Right cardiac atrium (tissue), 5 donors: ENCODE data around the gene SCYL2. TPM values are rescaled to one million over a fixed set of nuclear protein-coding genes. Genes with fewer than 3 reads are reported as not detected.
A peak's percentile ranks its signal among the peaks of the same experiment; 100 is the strongest.

Experiments used
- ATAC-seq, 2 donors: fragments of 200-7000 bp; cut with Tn5 transposase; one replicate each; pipeline versions ENCODE4 v1.8.0 to v1.9.1; 2020; ENCODE audit warnings: moderate library complexity in 2 of 2, mild to moderate bottlenecking in 1 of 2
- DNase-seq, 3 donors: peaks; one replicate each; pipeline ENCODE4 v3.0.0-alpha.2; 2020
- H3K27ac ChIP-seq: one replicate; pipeline ENCODE4 v1.5.1; 2013; ENCODE audit warnings: mild to moderate bottlenecking, low read length, control low read depth, moderate library complexity
- H3K27me3 ChIP-seq: one replicate; pipeline ENCODE4 v1.6.1; 2013; ENCODE audit not compliant: control insufficient read depth, insufficient read depth
- H3K4me1 ChIP-seq: one replicate; pipeline ENCODE4 v1.6.1; 2013; ENCODE audit warnings: low read length; ENCODE audit not compliant: control insufficient read depth, insufficient read depth
- H3K4me3 ChIP-seq: one replicate; pipeline ENCODE4 v1.5.1; 2013; ENCODE audit warnings: low read length, control low read depth
- H3K9me3 ChIP-seq: one replicate; pipeline ENCODE4 v1.6.1; 2013; ENCODE audit warnings: low read length; ENCODE audit not compliant: control insufficient read depth
- WGBS: extraction: QIAGEN DNeasy Blood & Tissue Kit; methylation state at CpG from one replicate; pipeline ENCODE4 v1.1.7; 2013; 5-methylcytosine and 5-hydroxymethylcytosine counted together
- intact Hi-C, 4 donors: fragments of 100-400 bp; cut with DNase I; formaldehyde crosslinking; loops; one replicate each; pipeline versions ENCODE4 v1.11.0 to v1.14.0; 2022 to 2023
- polyA plus RNA-seq: library from polyadenylated mRNA; stranded (reverse); fragments of 200-250 nt; gene quantifications from one replicate; pipeline ENCODE4 v1.2.3, GENCODE V29; 2013
- total RNA-seq, 4 donors: library from RNA; stranded (reverse); fragmentation: NEBNext Ultra II Directional; extraction: Animal tissue kit (Norgen Biotek cat#: 25700); gene quantifications; one replicate each; pipeline ENCODE4 v1.2.1, GENCODE V29; 2021
- donor health status: healthy with polysubstance abuse.
- donor health status: DM: no; HTN: yes; CAD: no.
- donor health status: DM: no; HTN: no; CAD: no.
- donor health status: DM: no; HTN: yes; CAD: no; lungs with severe emphysema.
- donor health status: DM: yes; HTN: yes; CAD: no.

Gene SCYL2
- total and polyA plus RNA-seq, 5 donors = 8.1 to 31.4 (median 29.4) TPM

DNA sequence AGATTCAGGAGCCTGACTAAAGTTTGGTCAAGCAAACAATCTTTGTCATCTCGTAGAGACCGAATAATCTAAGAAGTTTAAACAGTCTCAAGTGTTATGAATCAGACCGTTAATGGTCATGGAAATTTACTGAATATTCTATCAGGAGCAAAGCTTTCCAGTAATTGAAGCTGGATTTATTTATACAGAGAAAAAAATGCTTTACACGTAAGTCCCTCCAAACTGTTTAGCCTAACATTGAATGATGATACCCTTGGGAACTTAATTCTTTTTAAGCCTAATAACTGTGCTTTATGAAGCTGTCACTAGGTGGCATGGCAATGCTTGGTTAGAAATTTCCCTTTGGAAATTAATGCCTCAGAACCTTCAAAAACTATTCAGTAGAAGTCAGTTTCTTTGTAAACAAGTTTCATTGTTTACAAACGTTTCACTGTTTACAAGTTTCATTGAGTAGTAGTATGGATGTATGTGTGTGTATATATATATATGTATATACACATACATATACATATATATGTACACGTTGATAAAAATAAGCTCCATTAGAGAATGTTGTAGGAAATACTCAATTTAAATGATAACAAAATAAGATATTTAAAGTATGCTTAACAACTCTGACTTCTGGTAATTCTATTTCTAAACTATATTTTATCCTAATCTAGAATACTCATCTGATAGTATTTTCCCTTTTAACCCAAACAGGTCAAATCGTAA lies 32.2 kb upstream of the SCYL2 start:
- WGBS = 40% methylated on average over 7 of the region's 7 CpGs
- ATAC-seq = peak; percentile 35 to 43
- DNase-seq = no peak
- intact Hi-C loops = loop anchor here (5.0 to 10.0 kb wide), 5 partner anchors 320 to 508 kb away; no protein-coding TSS in a partner anchor
- Histone ChIP-seq H3K4me3 (no peak overlapping the region), H3K27me3 (no peaks in the 10 kb centered on the region), H3K4me1 (no peaks in the 10 kb centered on the region), H3K9me3 (no peaks in the 10 kb centered on the region), H3K27ac (no peak overlapping the region)

GRCh38 chr12:100238801-100239200 lies 28.2 kb upstream of the SCYL2 start:
- H3K27me3 ChIP-seq = no peaks in the 10 kb centered on the region
- no peak overlapping the region for H3K4me3 ChIP-seq
- ATAC-seq (no peak), DNase-seq (no peak)
- WGBS = 94% methylated on average over 3 of the region's 3 CpGs
- no peaks in the 10 kb centered on the region for H3K4me1 ChIP-seq
- no peak overlapping the region for H3K27ac ChIP-seq
- no peaks in the 10 kb centered on the region for H3K9me3 ChIP-seq
- intact Hi-C loops = loop anchor here (5.0 to 10.0 kb wide), 3 partner anchors 316 to 496 kb away; no protein-coding TSS in a partner anchor

- Histone ChIP-seq H3K4me3 (no peak overlapping the region), H3K4me1 (no peaks in the 10 kb centered on the region), H3K9me3 (no peaks in the 10 kb centered on the region), H3K27ac (no peak overlapping the region), H3K27me3 (no peaks in the 10 kb centered on the region)
- no peak for ATAC-seq
- DNase-seq = no peak
- intact Hi-C loops = loop anchor here (5.0 to 10.0 kb wide), 3 partner anchors 315 to 495 kb away; no protein-coding TSS in a partner anchor
- WGBS = 100% methylated on average over 1 of the region's 1 CpG
Observed at GRCh38 chr12:100239589-100239988, 27.4 kb upstream of the SCYL2 start.

- no peaks in the 10 kb centered on the region for H3K9me3 ChIP-seq
- no peak for ATAC-seq
- intact Hi-C loops = no loop called here
- H3K4me1 ChIP-seq = no peaks in the 10 kb centered on the region
- H3K4me3 ChIP-seq = no peak overlapping the region
- H3K27me3 ChIP-seq = no peaks in the 10 kb centered on the region
- no peak overlapping the region for H3K27ac ChIP-seq
- DNase-seq = no peak
- WGBS = 93% methylated on average over 5 of the region's 5 CpGs
Observed at GRCh38 chr12:100243137-100243536, 23.8 kb upstream of the SCYL2 start.

DNA sequence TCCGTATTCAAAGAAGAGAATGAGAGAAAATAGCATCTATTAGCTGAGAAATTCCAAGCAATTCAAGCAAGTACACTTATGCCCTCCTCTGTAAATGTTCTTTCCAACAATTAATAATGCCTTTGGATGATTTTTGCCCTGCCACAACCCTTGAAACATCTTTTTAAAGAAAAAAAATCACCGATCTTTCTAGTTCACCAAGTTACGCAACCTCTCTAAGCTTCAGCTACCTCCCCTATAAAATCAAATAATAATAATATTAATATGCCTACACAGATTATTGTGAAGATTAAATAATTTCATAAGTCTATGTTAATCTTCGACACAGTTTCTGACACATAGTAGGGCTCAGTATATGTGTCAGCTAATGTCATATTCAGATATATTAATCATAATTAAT lies 19.2 kb upstream of the SCYL2 start:
- ATAC-seq = no peak
- WGBS = 96% methylated on average over 4 of the region's 4 CpGs
- Histone ChIP-seq H3K27me3 (no peaks in the 10 kb centered on the region), H3K4me3 (no peak overlapping the region), H3K27ac (no peak overlapping the region), H3K4me1 (no peaks in the 10 kb centered on the region), H3K9me3 (no peaks in the 10 kb centered on the region)
- DNase-seq = no peak
- intact Hi-C loops = no loop called here

GRCh38 chr12:100248886-100249285 lies 18.1 kb upstream of the SCYL2 start:
- no peak for ATAC-seq
- Histone ChIP-seq H3K9me3 (no peaks in the 10 kb centered on the region), H3K4me3 (no peak overlapping the region), H3K27ac (no peak overlapping the region), H3K4me1 (no peaks in the 10 kb centered on the region), H3K27me3 (no peaks in the 10 kb centered on the region)
- DNase-seq = no peak
- intact Hi-C loops = no loop called here

DNA sequence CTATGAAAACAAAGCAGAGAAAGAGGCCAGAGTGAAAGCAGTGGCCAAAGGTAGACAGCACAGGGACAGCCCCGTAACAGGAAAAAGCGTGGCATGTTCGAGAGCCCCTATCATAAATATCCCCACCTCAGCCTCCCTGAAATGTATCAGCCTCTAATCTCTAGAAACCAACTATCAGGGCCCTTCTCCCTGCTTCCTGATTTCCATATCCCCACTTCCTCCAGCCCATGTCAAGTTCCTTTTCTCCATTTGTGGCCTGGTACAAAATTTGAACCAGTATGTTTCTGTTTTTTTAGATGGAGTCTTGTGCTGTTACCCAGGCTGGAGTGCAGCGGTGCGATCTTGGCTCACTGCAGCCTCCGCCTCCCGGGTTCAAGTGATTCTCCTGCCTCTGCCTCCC lies 17.0 kb upstream of the SCYL2 start:
- WGBS = 88% methylated on average over 7 of the region's 7 CpGs
- Histone ChIP-seq H3K27me3 (no peaks in the 10 kb centered on the region), H3K27ac (no peak overlapping the region), H3K4me3 (no peak overlapping the region), H3K4me1 (no peaks in the 10 kb centered on the region), H3K9me3 (no peaks in the 10 kb centered on the region)
- intact Hi-C loops = no loop called here
- ATAC-seq = no peak
- DNase-seq = no peak

- DNase-seq (no peak), ATAC-seq (no peak)
- Histone ChIP-seq H3K9me3 (no peaks in the 10 kb centered on the region), H3K4me1 (no peaks in the 10 kb centered on the region), H3K4me3 (no peak overlapping the region), H3K27me3 (no peaks in the 10 kb centered on the region), H3K27ac (no peak overlapping the region)
- 83% methylated on average over 2 of the region's 2 CpGs for WGBS
- intact Hi-C loops = no loop called here
Observed at GRCh38 chr12:100251917-100252316, 15.1 kb upstream of the SCYL2 start.

- Histone ChIP-seq H3K4me1 (no peaks in the 10 kb centered on the region), H3K4me3 (no peak overlapping the region), H3K9me3 (no peaks in the 10 kb centered on the region), H3K27ac (no peak overlapping the region), H3K27me3 (no peaks in the 10 kb centered on the region)
- ATAC-seq = no peak
- intact Hi-C loops = no loop called here
- no peak for DNase-seq
- 100% methylated on average over 1 of the region's 1 CpG for WGBS
Observed at GRCh38 chr12:100253437-100253836, 13.5 kb upstream of the SCYL2 start.

DNA sequence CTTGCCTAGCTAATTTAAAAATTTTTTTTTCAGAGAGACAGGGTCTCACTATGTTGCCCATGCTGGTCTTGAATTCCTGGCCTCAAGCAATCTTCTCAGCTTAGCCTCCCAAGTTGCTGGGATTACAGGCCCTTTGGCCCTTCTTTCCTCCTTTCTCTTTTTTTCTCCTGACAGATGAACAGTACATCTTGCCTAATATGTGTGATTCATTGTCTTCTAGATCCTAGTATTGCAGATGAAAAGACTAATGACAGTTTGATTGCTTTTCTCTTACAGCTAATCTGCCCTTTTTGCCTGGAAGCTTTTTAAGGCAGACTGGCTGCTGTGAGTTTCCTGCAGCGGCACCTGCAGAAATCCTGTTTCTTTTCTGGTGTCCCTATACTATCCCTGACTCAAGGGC lies 12.1 kb upstream of the SCYL2 start:
- intact Hi-C loops = no loop called here
- DNase-seq (no peak), ATAC-seq (no peak)
- H3K4me1 ChIP-seq = no peaks in the 10 kb centered on the region
- no peaks in the 10 kb centered on the region for H3K27me3 ChIP-seq
- 93% methylated on average over 1 of the region's 1 CpG for WGBS
- no peak overlapping the region for H3K27ac ChIP-seq
- no peak overlapping the region for H3K4me3 ChIP-seq
- no peaks in the 10 kb centered on the region for H3K9me3 ChIP-seq

DNA sequence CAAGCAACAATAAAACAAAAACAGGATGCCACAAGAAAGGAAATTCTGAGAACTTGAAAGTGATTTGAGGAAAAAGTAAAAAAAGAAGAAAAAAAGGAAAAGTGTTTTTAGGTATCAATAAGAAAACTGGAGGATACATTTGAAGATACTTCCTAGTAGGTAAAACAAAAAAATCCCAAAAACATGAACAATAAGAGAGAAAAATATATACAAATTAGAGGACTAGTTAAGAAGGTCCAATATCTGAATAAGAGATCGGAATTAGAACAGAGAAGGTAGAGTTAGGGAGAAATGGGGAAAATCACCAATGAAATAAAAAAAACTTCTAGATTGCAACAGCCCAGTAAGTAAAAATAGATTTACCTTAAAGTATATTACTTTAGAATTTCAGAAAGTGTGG lies 8.8 kb upstream of the SCYL2 start:
- H3K9me3 ChIP-seq = no peaks in the 10 kb centered on the region
- WGBS = 96% methylated on average over 1 of the region's 1 CpG
- DNase-seq (no peak), ATAC-seq (no peak)
- no peak overlapping the region for H3K27ac ChIP-seq
- intact Hi-C loops = no loop called here
- no peaks in the 10 kb centered on the region for H3K27me3 ChIP-seq
- H3K4me1 ChIP-seq = no peaks in the 10 kb centered on the region
- H3K4me3 ChIP-seq = no peak overlapping the region

DNA sequence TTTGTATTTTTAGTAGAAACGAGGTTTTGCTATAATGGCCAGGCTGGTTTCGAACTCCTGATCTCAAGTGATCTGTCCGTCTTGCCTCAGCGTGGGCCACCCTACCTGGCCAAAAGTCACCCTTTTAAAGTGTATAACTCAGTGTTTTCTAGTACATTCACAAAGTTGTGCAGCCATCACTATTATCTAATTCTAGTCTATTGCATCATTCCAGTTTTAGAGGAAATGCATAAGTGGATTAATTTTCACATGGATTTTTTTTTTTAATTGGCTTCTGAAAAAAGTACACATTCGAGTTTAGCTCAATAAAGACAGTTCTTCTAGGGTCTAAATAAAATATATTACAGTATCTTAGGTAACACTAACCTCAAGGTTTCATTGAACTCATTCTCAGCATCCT lies 3.8 kb upstream of the SCYL2 start:
- Histone ChIP-seq H3K4me1 (no peaks in the 10 kb centered on the region), H3K9me3 (no peaks in the 10 kb centered on the region), H3K27me3 (no peaks in the 10 kb centered on the region), H3K4me3 (no peak overlapping the region), H3K27ac (no peak overlapping the region)
- WGBS = 89% methylated on average over 5 of the region's 5 CpGs
- DNase-seq = no peak
- intact Hi-C loops = loop anchor here in 1 of 4 donors (5.0 kb wide), 1 partner anchor 56 kb away; no protein-coding TSS in a partner anchor
- no peak for ATAC-seq
